Colonic mucosa (tissue), 4 donors: ENCODE measurements around the gene KIF22. TPM values are rescaled to one million over a fixed set of nuclear protein-coding genes. Genes with fewer than 3 reads are reported as not detected.

ENCODE experiments used
- DNase-seq: peaks from one replicate; pipeline ENCODE4 v3.0.0-alpha.2; 2020
- H3K27ac ChIP-seq: fragments of 200-600 bp; one replicate; pipeline ENCODE4 v1.8.0; 2021
- H3K27me3 ChIP-seq: fragments of 200-600 bp; one replicate; pipeline ENCODE4 v1.8.0; 2021
- H3K36me3 ChIP-seq: fragments of 200-600 bp; one replicate; pipeline ENCODE4 v1.8.0; 2021
- H3K4me1 ChIP-seq: fragments of 200-600 bp; one replicate; pipeline ENCODE4 v1.8.0; 2021; ENCODE audit warnings: mild to moderate bottlenecking
- H3K4me3 ChIP-seq: fragments of 200-600 bp; one replicate; pipeline ENCODE4 v1.8.0; 2021
- H3K9ac ChIP-seq, 2 donors: one replicate each; pipeline ENCODE4 v1.7.0; 2013; ENCODE audit warnings: control low read depth in 2 of 2, low read depth in 2 of 2, low read length in 2 of 2
- H3K9me3 ChIP-seq: fragments of 200-600 bp; one replicate; pipeline ENCODE4 v1.8.0; 2021
- CTCF ChIP-seq: fragments of 200-600 bp; IDR thresholded peaks from one replicate; pipeline ENCODE4 v1.8.0; 2022; ENCODE audit warnings: antibody characterized with exemption, mild to moderate bottlenecking
- intact Hi-C: fragments of 100-400 bp; cut with DNase I; formaldehyde crosslinking; loops from one replicate; pipeline ENCODE4 v1.14.1; 2022
- total RNA-seq, 2 donors: library from RNA; stranded (reverse); fragmentation: NEBNext Ultra II Directional in 1 of 2; extraction: Animal tissue kit (Norgen Biotek cat#: 25700) in 1 of 2; gene quantifications; one replicate each; pipeline ENCODE4 v1.2.1, GENCODE V29; 2021
- donor health status: healthy.
- donor health status: DM: no; HTN: no; CAD: no.
- donor health status: DM: no; HTN: no; CAD: no.

KIF22 gene
- total RNA-seq, 2 donors from 2014 or later = 60.7 to 150 TPM

GRCh38 chr16:29810699-29811169 is 20.2 kb downstream of the KIF22 start:
- H3K9ac ChIP-seq = peak overlapping the region in 1 of 2 donors; percentile 66

GRCh38 chr16:29811170-29811895 is 20.8 kb downstream of the KIF22 start:
- H3K4me3 ChIP-seq = peak overlapping the region; percentile 49
- TF ChIP-seq CTCF = no peak
- intact Hi-C loops = loop anchor here (5.0 kb wide), 1 partner anchor 41 kb away; no protein-coding TSS in a partner anchor
- H3K9me3 ChIP-seq = no peaks in the 10 kb centered on the region
- H3K9ac ChIP-seq = peak overlapping the region; percentile 66 to 68
- H3K27ac ChIP-seq = peak overlapping the region; percentile 88
- peaks cover 35% of the 10 kb centered on the region for H3K4me1 ChIP-seq
- no peaks in the 10 kb centered on the region for H3K36me3 ChIP-seq
- DNase-seq = peak; percentile 97
- no peaks in the 10 kb centered on the region for H3K27me3 ChIP-seq

More at GRCh38 chr16:29810699-29811169, 20.2 kb downstream of the KIF22 start:
- no peak overlapping the region for H3K4me3 ChIP-seq
- peaks cover 35% of the 10 kb centered on the region for H3K4me1 ChIP-seq
- no peak for TF ChIP-seq CTCF
- no peaks in the 10 kb centered on the region for H3K9me3 ChIP-seq
- peak overlapping the region; percentile 88 for H3K27ac ChIP-seq
- intact Hi-C loops = loop anchor here (5.0 kb wide), 1 partner anchor 42 kb away; no protein-coding TSS in a partner anchor
- DNase-seq = no peak
- no peaks in the 10 kb centered on the region for H3K27me3 ChIP-seq
- H3K36me3 ChIP-seq = no peaks in the 10 kb centered on the region

- intact Hi-C loops = loop anchor here (5.0 kb wide), 1 partner anchor 40 kb away; no protein-coding TSS in a partner anchor
- peaks cover 35% of the 10 kb centered on the region for H3K4me1 ChIP-seq
- H3K9me3 ChIP-seq = no peaks in the 10 kb centered on the region
- H3K36me3 ChIP-seq = no peaks in the 10 kb centered on the region
- DNase-seq = peak; percentile 71
- H3K27ac ChIP-seq = peak within 1 kb of the TSS; percentile 88
- H3K4me3 ChIP-seq = peak within 1 kb of the TSS; percentile 49
- H3K27me3 ChIP-seq = no peaks in the 10 kb centered on the region
- peak within 1 kb of the TSS; percentile 66 to 68 for H3K9ac ChIP-seq
- TF ChIP-seq CTCF = no peak
These were observed 21.5 kb downstream of the KIF22 start, which contains the start of gene PRRT2 for GRCh38 chr16:29811896-29812665. Gene PRRT2, plus strand, starts transcription at chr16:29812193. Its CDS starts 862 bp downstream, at chr16:29813055.

- no peak for TF ChIP-seq CTCF
- no peak for DNase-seq
- Histone ChIP-seq H3K4me3 (peak overlapping the region; percentile 49), H3K4me1 (peaks cover 41% of the 10 kb centered on the region), H3K27me3 (no peaks in the 10 kb centered on the region), H3K27ac (peak overlapping the region; percentile 88), H3K9ac (peak overlapping the region; percentile 55 to 66), H3K9me3 (no peaks in the 10 kb centered on the region), H3K36me3 (no peaks in the 10 kb centered on the region)
- intact Hi-C loops = loop anchor here (5.0 kb wide), 1 partner anchor 39 kb away; no protein-coding TSS in a partner anchor
These were observed 22.4 kb downstream of the KIF22 start for GRCh38 chr16:29812754-29813643.
